Measurements from ENCODE around the gene DLST.

DNA sequence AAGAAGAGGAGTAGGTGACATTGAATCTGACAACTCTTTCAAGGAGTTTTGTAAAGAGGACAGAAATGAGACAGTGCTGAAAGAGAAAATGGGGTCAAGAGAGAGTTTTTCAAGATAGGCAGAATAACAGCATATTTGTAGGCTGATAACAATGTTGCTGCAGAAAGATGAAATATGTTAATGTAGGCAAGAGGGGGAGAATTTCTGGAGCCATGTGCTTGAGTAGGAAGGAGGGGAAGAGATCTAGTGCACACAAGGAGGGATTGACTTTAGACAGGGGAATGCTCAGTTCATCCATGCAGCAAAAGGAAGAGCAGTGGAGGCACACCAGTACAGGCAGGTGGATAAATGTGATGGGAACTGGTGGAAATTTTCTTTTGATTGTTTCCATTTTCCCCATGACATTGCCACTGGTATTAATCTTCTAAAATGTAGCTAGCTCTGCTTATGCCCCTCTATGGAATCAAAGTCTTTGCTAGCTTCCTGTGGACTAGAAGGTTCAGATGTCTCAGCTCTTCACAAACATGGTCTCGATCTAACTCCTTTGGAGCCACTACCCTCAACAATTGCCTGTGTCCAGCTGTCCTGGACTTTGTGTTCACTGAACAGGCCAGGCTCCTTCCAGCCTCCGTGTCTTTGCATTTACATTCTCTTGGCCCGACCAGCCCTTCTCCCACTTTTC lies 14.9 kb upstream of the DLST start:
- TF ChIP-seq CTCF (IDR thresholded peaks at IDR 0.05) = no peak
- TF ChIP-seq POLR2A (IDR thresholded peaks at IDR 0.05) = no peak
- TF ChIP-seq EP300 (IDR thresholded peaks at IDR 0.05) = no peak
